Calu3 (cell line): Measurements from ENCODE around the gene WHRN. TPM values are rescaled to one million over a fixed set of nuclear protein-coding genes. Genes with fewer than 3 reads are reported as not detected.

Experiments
- BruUV-seq: library from RNA; stranded (reverse); fragments of 400-500 nt; replicated peaks from 2 replicates; lab custom pipeline; 2021; lab: Mats Ljungman, UMichigan
- CTCF ChIA-PET: fragments of 300-600 bp; sonication (Branson Sonifier 250); formaldehyde crosslinking; loops from one replicate; lab custom pipeline; 2022; ENCODE audit warnings: antibody characterized with exemption; lab: Charles Lee
- DNase-seq: peaks from one replicate; pipeline ENCODE4 v3.0.0; 2022
- H3K27ac Mint-ChIP-seq: one replicate; pipeline ENCODE4 v1.8.0; 2022; ENCODE audit warnings: mixed read lengths; ENCODE audit not compliant: unreplicated experiment
- H3K27me3 Mint-ChIP-seq: one replicate; pipeline ENCODE4 v1.8.0; 2022; ENCODE audit warnings: mixed read lengths; ENCODE audit not compliant: unreplicated experiment
- H3K36me3 Mint-ChIP-seq: one replicate; pipeline ENCODE4 v1.8.0; 2022; ENCODE audit warnings: mild to moderate bottlenecking, moderate library complexity, mixed read lengths; ENCODE audit not compliant: insufficient read depth, unreplicated experiment
- H3K4me1 Mint-ChIP-seq: one replicate; pipeline ENCODE4 v1.8.0; 2022; ENCODE audit warnings: mild to moderate bottlenecking, low read depth, mixed read lengths; ENCODE audit not compliant: unreplicated experiment
- H3K4me3 Mint-ChIP-seq: one replicate; pipeline ENCODE4 v1.8.0; 2022; ENCODE audit warnings: mild to moderate bottlenecking, low read depth, moderate library complexity, mixed read lengths; ENCODE audit not compliant: unreplicated experiment
- H3K9me3 Mint-ChIP-seq: one replicate; pipeline ENCODE4 v1.8.0; 2022; ENCODE audit warnings: low read depth, mixed read lengths; ENCODE audit not compliant: unreplicated experiment
- intact Hi-C: fragments of 100-400 bp; cut with micrococcal nuclease; formaldehyde crosslinking; loops from one replicate; pipeline ENCODE4 v1.10.0; 2022; ENCODE audit not compliant: unreplicated experiment
- total RNA-seq: library from RNA; stranded (reverse); gene quantifications from 2 replicates; pipeline ENCODE4 v1.2.3, GENCODE V29; 2022
- TF ChIP-seq, protein P1 (sequence below): fragments of 200-600 bp; IDR thresholded peaks from one replicate; pipeline ENCODE4 v1.8.0; 2022; ENCODE audit warnings: antibody characterized with exemption; ENCODE audit not compliant: unreplicated experiment

WHRN gene
- total RNA-seq, 1 experiment from 2014 or later = 4.9 TPM

DNA sequence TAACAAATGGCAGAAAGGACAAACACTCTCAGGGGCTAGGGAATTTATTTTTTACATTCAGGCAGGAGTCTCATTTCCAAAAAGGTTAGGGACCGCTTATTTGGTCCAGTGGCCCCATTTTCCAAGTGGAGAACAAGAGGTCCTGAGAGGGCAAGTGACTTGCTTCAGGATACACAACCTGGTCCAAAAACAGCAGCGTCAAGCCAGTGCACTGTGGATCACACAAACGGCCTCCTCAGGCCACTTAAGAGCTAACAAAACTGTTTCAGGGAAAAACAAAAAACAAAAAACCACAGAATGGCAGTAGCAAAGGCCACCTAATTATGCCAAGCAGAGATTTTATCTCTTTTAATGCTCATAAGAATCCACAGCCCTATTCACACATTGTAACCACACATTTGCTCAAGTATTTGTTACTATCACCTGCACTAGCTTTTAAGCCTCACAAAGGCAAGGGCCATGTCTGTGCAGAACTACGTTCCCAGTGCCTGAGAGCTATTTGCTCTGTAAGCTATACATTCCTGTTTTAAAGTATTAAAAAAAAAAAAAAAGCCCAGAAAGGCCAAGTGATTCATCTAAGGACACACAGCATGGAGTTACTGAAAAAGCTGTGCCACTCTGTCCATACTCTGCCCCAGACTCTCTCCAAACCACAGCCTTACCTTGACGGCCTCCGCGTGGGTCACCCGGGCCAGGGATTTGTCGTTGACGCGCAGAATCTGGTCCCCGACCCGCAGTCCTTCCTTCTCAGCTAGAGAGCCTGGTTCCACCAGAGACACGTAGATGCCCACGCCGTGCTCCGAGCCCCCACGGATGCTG is 1.5 kb downstream of the WHRN start:
- intact Hi-C loops = no loop called here
- no peak for DNase-seq
- TF ChIP-seq, protein P1, sequence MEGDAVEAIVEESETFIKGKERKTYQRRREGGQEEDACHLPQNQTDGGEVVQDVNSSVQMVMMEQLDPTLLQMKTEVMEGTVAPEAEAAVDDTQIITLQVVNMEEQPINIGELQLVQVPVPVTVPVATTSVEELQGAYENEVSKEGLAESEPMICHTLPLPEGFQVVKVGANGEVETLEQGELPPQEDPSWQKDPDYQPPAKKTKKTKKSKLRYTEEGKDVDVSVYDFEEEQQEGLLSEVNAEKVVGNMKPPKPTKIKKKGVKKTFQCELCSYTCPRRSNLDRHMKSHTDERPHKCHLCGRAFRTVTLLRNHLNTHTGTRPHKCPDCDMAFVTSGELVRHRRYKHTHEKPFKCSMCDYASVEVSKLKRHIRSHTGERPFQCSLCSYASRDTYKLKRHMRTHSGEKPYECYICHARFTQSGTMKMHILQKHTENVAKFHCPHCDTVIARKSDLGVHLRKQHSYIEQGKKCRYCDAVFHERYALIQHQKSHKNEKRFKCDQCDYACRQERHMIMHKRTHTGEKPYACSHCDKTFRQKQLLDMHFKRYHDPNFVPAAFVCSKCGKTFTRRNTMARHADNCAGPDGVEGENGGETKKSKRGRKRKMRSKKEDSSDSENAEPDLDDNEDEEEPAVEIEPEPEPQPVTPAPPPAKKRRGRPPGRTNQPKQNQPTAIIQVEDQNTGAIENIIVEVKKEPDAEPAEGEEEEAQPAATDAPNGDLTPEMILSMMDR = no peak
- peaks cover 12% of the 10 kb centered on the region for H3K36me3 Mint-ChIP-seq
- BruUV-seq = TSS peak; percentile 36
- H3K9me3 Mint-ChIP-seq = no peaks in the 10 kb centered on the region
- peak overlapping the region; percentile 81 for H3K4me3 Mint-ChIP-seq
- H3K4me1 Mint-ChIP-seq = no peaks in the 10 kb centered on the region
- no peak overlapping the region for H3K27ac Mint-ChIP-seq
- CTCF ChIA-PET = interaction anchor here (0.5 kb wide), 1 partner anchor 123 kb away, joined by 7 read pairs; no protein-coding TSS in a partner anchor
- H3K27me3 Mint-ChIP-seq = peaks cover 19% of the 10 kb centered on the region

GRCh38 chr9:114503009-114503408 is 2.3 kb downstream of the WHRN start:
- intact Hi-C loops = no loop called here
- H3K9me3 Mint-ChIP-seq = no peaks in the 10 kb centered on the region
- CTCF ChIA-PET = no interaction called here
- H3K27me3 Mint-ChIP-seq = peaks cover 16% of the 10 kb centered on the region
- H3K4me3 Mint-ChIP-seq = no peak overlapping the region
- H3K4me1 Mint-ChIP-seq = no peaks in the 10 kb centered on the region
- TF ChIP-seq, protein P1 = no peak
- H3K36me3 Mint-ChIP-seq = peaks cover 12% of the 10 kb centered on the region
- no TSS peak for BruUV-seq
- no peak for DNase-seq
- no peak overlapping the region for H3K27ac Mint-ChIP-seq

DNA sequence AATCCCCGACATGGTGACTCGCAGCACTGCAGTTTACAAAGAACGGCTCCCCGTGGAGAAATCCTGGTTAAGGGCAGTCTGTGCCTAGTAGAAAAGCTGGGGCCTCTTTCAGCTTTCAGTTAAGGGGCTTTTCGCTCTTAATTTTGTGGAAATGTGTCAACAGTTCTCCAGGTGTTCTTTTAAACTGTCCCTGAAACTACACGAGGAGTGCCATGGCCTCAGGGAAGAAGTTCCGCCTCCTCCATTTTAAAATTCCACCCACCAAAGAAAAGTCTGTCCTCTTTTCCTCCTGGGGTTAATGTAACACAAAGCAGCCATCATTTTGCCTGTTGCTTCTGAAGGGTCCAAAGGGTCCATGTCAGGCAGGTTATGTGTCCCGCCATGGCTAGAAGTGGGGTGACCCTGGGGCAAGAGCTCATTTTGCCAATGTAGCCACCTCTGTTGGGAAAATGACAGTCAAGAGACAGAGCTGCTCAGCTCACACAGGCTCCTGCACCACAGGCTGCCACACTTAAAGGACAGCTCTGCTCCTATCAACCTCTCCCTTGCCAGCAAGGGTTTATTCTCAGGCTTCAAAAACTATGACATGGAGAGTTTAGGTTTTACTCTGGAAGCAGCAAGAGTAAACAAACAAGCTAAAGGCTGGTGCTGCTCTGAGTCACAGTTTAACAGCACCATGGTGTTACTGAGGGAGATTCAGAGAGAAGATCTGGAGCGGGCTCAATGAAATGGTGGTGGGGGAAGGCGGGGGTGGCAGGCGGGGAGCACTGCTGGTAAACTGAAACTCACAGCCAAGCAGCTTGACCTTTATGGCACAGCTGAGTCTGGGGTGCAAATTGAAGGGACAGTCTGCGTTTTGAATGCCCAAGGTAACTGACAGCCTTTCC is 3.2 kb downstream of the WHRN start:
- H3K36me3 Mint-ChIP-seq = peaks cover 12% of the 10 kb centered on the region
- H3K27ac Mint-ChIP-seq = no peak overlapping the region
- peaks cover 13% of the 10 kb centered on the region for H3K27me3 Mint-ChIP-seq
- TF ChIP-seq, protein P1 = no peak
- BruUV-seq = no TSS peak
- intact Hi-C loops = no loop called here
- H3K9me3 Mint-ChIP-seq = no peaks in the 10 kb centered on the region
- CTCF ChIA-PET = interaction anchor here (0.6 to 0.8 kb wide), 2 partner anchors 16 to 152 kb away, joined by 3 to 5 read pairs; no protein-coding TSS in a partner anchor
- no peaks in the 10 kb centered on the region for H3K4me1 Mint-ChIP-seq
- no peak overlapping the region for H3K4me3 Mint-ChIP-seq
- DNase-seq = no peak

GRCh38 chr9:114500697-114501292 is 4.5 kb downstream of the WHRN start:
- H3K36me3 Mint-ChIP-seq = peaks cover 12% of the 10 kb centered on the region

More at GRCh38 chr9:114500697-114501292, 4.5 kb downstream of the WHRN start:
- no peak overlapping the region for H3K4me3 Mint-ChIP-seq
- no peaks in the 10 kb centered on the region for H3K9me3 Mint-ChIP-seq
- peaks cover 5% of the 10 kb centered on the region for H3K27me3 Mint-ChIP-seq
- no peak for DNase-seq
- no peak overlapping the region for H3K27ac Mint-ChIP-seq
- TF ChIP-seq, protein P1 = no peak
- CTCF ChIA-PET = no interaction called here
- intact Hi-C loops = no loop called here
- no peaks in the 10 kb centered on the region for H3K4me1 Mint-ChIP-seq
- BruUV-seq = no TSS peak
